Measurements from ENCODE around the gene HNRNPL.
A peak's percentile ranks its signal among the peaks of the same experiment; 100 is the strongest.
"Not testable (repeated sequence)": the region's sequence is repeated elsewhere in the genome, so short reads cannot be mapped to it uniquely, and the experiment has no call there.

HNRNPL gene

GRCh38 chr19:38869836-38870607 lies 20.2 kb upstream of the HNRNPL start:
- DNase-seq (ENCODE audit: low read depth in 2 of 2) = no peak

- DNase-seq (ENCODE audit: low read depth in 2 of 2) = no peak
Measured at GRCh38 chr19:38869160-38869835, 19.5 kb upstream of the HNRNPL start.

GRCh38 chr19:38868551-38868950 lies 18.8 kb upstream of the HNRNPL start:
- no peak for DNase-seq (ENCODE audit: low read depth in 2 of 2)

GRCh38 chr19:38867171-38867780 lies 17.5 kb upstream of the HNRNPL start:
- DNase-seq (ENCODE audit: low read depth in 2 of 2) = no peak

GRCh38 chr19:38862321-38863059 lies 12.7 kb upstream of the HNRNPL start:
- DNase-seq (ENCODE audit: low read depth in 2 of 2) = no peak

- no peak for DNase-seq (ENCODE audit: low read depth in 2 of 2)
Measured at GRCh38 chr19:38861368-38861767, 11.6 kb upstream of the HNRNPL start.

GRCh38 chr19:38859631-38860204 lies 9.9 kb upstream of the HNRNPL start:
- not testable (repeated sequence) for DNase-seq (ENCODE audit: low read depth in 2 of 2)

- no peak for DNase-seq (ENCODE audit: low read depth in 2 of 2)
Measured at GRCh38 chr19:38856813-38857212, 7.0 kb upstream of the HNRNPL start.

- not testable (repeated sequence) for DNase-seq (ENCODE audit: low read depth in 2 of 2)
Measured at GRCh38 chr19:38855751-38856150, 6.0 kb upstream of the HNRNPL start.

- DNase-seq (ENCODE audit: low read depth in 2 of 2) = not testable (repeated sequence)
Measured at GRCh38 chr19:38854961-38855360, 5.2 kb upstream of the HNRNPL start.

- no peak for DNase-seq (ENCODE audit: low read depth in 2 of 2)
Measured at GRCh38 chr19:38853214-38853613, 3.4 kb upstream of the HNRNPL start.

GRCh38 chr19:38852231-38853044 lies 2.7 kb upstream of the HNRNPL start:
- DNase-seq (ENCODE audit: low read depth in 2 of 2) = no peak

- peak; percentile 78 to 82 for DNase-seq (ENCODE audit: low read depth in 2 of 2)
Measured at GRCh38 chr19:38851622-38852230, 1.9 kb upstream of the HNRNPL start.

GRCh38 chr19:38850976-38851621 lies 1.3 kb upstream of the HNRNPL start:
- no peak for DNase-seq (ENCODE audit: low read depth in 2 of 2)

GRCh38 chr19:38850436-38850975 lies 720 bp upstream of the HNRNPL start:
- DNase-seq (ENCODE audit: low read depth in 2 of 2) = peak; percentile 100

- DNase-seq (ENCODE audit: low read depth in 2 of 2) = peak; percentile 87 to 89
Measured at GRCh38 chr19:38849147-38849859, 483 bp downstream of the HNRNPL start.

- no peak for DNase-seq (ENCODE audit: low read depth in 2 of 2)
Measured at GRCh38 chr19:38848299-38849146, 1.3 kb downstream of the HNRNPL start.

GRCh38 chr19:38846097-38846496 lies 3.7 kb downstream of the HNRNPL start:
- DNase-seq (ENCODE audit: low read depth in 2 of 2) = no peak

All from fibroblast of skin of left biceps (primary cell).